GM21619 (cell line): ENCODE measurements around the gene ABTB2.
"Not testable (repeated sequence)": the region's sequence is repeated elsewhere in the genome, so short reads cannot be mapped to it uniquely, and the experiment has no call there.

ENCODE experiments used
- ATAC-seq: cut with Tn5 transposase; IDR thresholded peaks from one replicate; pipeline ENCODE4 v1.9.1; 2021; ENCODE audit not compliant: unreplicated experiment

The ABTB2 gene

GRCh38 chr11:34194576-34195335 is 163.1 kb downstream of the ABTB2 start:
- ATAC-seq: no peak

- ATAC-seq: no peak
These were observed 165.1 kb downstream of the ABTB2 start for GRCh38 chr11:34192481-34193401.

GRCh38 chr11:34191578-34191977 is 166.2 kb downstream of the ABTB2 start:
- ATAC-seq: no peak

DNA sequence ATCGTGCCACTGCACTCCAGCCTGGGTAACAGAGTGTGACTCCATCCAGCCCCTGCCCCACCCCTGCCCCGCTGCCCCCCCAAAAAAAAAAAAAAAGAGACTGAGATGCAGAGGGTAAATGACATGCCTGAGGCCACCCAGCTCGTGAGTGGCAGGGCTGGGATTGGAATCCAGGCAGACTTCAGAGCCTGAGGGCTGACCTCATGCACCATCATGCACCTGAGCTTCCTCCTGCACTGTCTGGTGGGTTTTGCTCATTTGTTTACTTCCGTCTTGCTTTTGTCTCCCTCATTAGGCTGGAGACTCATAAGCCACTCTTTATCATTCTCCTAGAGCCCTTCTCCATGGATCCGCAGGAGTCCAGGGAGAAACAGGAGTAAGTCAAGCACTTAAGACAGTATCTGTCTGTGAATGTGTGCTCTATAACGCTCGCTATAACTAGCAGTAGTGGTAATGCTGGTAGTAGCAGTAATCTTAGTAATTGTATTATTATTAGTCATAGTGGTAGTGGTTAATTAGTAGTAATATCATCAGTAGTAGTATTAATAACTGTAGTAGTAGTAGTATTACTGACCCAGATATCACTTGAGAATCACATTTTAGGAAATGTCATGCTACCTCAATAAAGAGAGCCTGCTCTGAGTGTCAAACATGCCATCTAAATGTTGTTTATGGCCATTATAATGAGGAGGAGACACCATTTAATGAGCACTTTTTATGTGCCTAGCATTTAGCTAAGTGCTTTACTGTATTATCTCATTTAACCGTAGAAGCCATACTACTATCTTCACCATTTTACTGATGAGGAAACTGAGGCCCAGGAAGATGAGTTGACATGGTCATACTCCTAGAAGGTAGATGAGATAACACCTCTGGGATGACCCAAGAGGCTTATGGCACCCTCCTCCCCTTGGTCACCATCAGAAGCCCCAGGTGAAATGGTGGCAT is 167.3 kb downstream of the ABTB2 start:
- no peak for ATAC-seq

DNA sequence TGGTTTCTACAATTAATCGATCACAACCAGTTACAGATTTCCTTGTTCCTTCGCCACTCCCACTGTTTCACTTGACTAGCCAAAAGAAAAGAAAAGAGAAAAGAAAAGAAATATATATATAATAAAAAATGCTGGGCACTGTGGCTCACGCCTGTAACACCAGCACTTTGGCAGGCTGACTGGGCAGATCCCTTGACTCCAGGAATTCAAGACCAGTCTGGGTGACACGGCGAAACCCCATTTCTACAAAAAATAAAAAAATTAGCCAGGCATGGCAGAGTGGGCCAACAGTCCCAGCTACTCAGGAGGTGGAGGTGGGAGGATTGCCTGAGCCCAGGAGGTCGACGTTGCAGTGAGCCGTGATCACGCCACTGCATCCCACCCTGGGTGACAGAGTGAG is 168.6 kb downstream of the ABTB2 start:
- ATAC-seq: no peak

DNA sequence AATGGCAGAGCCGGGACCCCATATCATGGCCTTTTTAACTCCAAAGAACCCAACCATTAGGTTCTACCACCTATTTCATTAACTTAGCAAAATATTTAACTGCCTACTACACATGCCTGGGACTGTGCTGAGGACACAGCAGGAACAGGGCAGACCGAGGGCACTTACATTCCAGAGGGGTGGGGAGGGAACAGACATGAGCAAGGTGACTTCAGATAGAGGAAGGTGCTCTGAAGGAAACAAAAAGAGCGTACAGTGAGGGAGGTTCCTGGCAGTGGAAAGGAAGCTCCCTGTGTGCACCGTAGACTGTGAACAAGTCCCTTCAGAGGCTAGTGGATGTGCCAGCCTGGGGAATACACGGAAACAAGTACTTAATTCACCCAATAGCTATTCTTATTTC is 169.6 kb downstream of the ABTB2 start:
- no peak for ATAC-seq

DNA sequence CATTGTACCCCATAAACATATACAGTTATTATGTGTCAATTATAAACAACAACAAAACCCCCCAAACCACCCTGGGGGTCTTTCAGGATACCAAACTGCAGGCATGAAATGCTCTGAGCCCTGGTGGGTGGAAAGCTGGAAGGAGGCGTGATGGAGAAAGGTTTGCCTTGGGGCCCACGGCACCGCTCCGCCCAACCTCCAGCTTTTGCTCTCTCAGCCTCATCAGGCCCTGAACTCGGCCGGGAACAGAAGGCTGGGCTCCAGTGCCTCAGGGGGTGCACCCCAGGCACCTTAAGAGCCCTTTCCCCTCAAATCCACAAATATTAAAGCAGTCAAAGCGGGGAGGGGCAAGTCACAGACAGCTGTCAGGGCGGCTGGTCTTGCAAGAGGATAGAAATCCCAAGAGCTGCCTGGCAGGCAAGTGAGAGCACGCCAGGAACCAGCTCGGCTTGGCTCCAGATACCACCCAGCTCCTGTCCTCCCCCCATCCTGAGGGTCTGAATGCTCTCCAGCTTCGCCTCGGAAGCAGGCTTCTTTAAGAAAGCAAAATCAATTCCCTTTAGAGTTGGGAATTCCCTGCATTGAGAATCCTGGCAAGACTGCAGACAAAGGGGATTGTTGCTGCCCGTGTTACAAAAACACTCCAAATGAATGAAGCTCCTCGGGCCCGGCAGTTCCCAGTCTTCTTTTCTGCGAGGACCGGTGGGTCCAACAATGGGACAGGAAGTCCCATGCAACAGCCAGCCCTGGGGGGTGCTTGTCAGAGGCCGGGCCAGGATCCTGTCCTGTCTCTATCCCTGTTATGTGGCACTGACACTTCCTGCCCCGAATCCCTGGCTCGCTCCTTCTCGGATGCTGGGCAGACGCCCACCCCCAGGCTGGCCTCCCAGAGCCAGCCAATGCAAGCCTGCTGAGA is 171.6 kb downstream of the ABTB2 start:
- ATAC-seq: no peak

- no peak for ATAC-seq
These were observed 173.2 kb downstream of the ABTB2 start for GRCh38 chr11:34184505-34185015.

DNA sequence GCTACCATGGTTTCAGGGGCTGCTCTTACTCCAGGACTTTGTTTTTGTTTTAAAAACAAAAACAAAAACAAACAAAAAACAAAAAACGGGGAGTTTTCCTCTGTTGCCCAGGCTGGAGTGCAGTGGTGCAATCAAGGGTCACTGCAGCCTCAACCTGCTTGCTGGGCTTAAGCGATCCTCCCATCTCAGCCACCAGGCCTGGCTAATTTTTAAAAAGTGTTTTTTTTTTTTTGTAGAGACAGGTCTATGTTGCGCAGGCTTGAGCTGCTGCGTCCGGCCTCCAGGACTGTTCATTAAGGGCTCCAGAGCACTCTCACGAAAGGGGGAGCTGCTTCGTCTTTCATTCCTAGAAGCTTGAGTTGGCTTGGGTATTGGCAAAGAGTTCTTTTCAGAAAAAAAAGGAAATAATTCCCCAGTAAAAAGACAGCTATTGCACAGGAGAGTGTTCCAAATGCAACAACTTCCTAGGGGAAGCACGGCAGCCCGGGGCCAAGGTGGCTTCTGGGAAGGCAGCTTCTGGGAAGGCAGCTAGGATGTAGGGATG is 173.9 kb downstream of the ABTB2 start:
- ATAC-seq: no peak

DNA sequence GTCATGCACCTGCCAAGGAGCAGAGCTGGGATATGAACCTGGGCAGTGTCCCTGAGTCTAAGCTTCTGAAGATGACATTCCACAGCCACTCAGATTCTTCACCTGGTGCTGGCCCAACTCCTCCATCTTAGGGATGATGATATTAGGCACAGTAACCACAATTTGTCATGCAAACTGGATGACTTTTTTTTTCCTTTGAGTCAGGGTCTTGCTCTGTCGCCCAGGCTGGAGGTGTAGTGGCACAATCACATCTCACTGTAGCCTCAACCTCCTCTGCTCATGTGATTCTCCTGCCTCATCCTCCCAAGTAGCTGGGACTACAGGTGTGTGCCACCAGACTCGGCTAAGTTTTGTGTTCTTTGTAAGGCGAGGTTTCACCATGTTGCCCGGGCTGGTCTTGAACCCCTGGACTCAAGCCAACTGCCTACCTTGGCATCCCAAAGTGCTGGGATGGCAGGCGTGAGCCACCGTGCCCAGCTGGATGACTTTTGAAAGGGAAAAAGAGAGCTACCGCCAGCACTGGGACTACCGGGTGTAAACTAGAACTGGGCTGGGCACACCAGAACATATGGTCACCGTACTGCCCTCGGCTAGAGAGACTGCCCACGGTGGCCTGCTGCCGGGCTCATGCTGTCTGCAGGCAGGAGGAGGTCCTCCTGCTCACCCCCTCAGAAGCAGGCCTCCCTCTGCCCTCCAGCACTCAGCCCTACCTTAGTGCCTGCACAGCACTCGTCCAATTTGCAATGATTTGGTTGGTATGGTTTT is 174.7 kb downstream of the ABTB2 start:
- ATAC-seq: no peak

DNA sequence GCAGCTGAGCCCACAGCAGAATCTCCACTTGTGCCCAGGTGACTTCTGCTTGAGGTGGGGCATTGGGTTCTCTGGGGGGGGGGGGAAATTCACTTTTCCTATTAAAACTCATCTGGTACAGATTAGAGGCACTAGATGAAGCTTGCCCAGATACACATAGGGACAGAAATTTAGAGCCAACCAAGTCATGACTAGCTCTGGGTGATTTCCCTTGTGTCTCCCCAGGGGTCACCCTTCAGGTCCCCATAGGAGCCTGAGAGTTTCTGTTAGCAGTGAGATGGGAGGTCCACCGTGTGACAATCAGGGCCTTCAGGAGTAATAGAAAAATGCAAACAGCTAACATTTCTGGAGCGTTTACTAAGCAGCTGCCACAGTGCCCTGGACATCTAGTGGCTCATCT is 175.4 kb downstream of the ABTB2 start:
- ATAC-seq: no peak

GRCh38 chr11:34181856-34182405 is 175.9 kb downstream of the ABTB2 start:
- ATAC-seq: no peak

DNA sequence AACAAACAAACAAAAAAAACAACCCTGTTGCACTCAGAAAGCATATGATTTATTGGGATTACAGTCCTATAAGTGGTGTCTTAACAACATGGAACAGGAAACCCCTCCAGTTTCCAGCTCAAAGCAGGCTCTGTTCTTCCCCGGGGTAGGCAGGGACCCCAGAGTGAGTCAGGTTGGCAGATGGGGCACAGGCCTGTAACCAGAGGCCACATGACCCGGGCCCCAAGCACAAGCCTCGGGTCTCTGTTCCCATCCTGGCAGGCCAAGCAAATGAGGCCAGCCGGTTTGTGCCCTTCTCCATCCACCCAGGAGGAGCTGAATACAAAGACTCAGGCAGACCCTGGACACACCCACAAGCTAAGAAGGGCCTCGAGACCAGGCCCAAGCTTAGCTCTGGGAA is 176.6 kb downstream of the ABTB2 start:
- no peak for ATAC-seq

- ATAC-seq: not testable (repeated sequence)
These were observed 177.0 kb downstream of the ABTB2 start for GRCh38 chr11:34180814-34181165.

DNA sequence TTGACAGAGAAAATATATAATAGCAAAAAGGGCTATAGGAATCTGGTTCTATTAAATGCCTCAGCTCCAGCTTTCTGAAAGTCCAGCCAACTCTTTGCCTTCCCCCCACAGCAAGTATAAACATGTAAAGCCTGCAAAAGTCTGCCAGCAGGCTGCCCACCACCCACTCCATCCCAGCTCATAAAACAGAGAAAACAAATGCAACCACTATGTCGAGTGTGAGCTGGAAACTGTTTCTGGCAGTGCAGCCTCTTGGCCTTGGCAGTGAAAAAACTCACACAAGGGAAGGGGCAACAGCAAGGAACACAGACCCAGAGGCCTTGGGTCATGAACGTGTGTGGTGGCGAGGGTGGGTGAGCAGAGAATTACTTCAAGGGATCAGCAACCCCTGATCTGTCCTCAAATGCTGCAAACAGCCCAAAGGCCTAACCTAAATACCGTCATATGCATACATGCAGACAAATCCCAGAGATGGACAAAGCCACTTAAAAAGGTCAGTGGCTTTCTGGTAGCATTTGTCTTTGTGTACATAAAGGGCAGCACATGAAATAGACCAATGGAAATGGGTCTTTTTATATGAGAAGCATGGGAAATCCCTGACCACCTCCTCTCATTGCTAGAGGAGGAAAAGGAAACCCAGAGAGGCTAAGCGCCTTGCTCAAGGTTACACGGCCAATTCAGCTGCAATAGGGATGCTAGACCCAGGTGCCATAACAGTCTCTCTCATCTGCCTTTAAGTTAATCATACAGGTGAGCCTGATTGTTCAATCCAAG is 177.6 kb downstream of the ABTB2 start:
- no peak for ATAC-seq

DNA sequence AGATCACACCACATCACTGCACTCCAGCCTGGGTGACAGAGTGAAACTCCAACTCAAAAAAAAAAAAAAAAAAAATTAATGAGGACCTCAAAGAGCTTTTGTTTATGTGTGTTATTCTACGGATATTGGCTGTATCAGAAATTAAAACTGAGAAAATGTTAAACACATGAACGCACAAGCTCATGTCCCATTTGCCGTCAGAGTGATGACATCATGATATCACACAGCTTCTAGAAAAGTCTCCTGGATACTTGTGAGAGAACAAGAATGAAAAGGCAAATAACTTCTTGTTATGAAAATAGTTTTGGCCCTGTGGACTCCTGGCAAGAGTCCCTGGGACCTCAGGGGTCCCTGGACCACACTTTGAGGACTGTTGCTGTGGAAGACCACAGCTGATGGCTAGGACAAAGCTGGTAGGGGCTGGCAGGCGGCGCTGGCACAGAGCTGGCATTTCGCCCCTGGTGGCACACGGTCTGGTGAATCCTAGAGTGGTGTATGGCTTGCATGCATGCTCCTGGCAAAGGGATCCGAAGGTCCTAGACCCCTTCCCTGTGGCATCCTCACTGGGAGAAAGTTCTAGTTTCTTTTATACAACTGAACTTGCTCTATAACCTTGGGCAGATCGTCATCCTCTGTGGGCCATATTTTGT is 178.7 kb downstream of the ABTB2 start:
- ATAC-seq: no peak

- no peak for ATAC-seq
These were observed 179.5 kb downstream of the ABTB2 start for GRCh38 chr11:34178209-34178821.
